K562 (cell line): ENCODE measurements around the gene BPIFB2. TPM values are rescaled to one million over a fixed set of nuclear protein-coding genes. Genes with fewer than 3 reads are reported as not detected.

ENCODE experiments used
- ATAC-seq: fragments of 200-7000 bp; cut with Tn5 transposase; 3 replicates; pipeline ENCODE4 v1.9.1; 2020; ENCODE audit warnings: moderate library complexity
- BruUV-seq: library from RNA; stranded (reverse); fragments of 400-500 nt; replicated peaks from 2 replicates; lab custom pipeline; 2021; lab: Mats Ljungman, UMichigan
- CTCF ChIA-PET: fragments of 300-600 bp; formaldehyde crosslinking; extraction: SDS; loops from one replicate; lab custom pipeline; 2021; ENCODE audit warnings: low intra/inter-chr PET ratio; lab: Yijun Ruan, JAX
- POLR2A ChIA-PET: fragments of 300-600, 350-650 bp; sonication (Branson Sonifier 250); formaldehyde crosslinking; extraction: SDS; loops from one replicate; lab custom pipeline; 2021; ENCODE audit warnings: antibody characterized with exemption, inconsistent platforms; lab: Yijun Ruan, JAX
- DNase-seq, 4 experiments: peaks; one replicate each; pipeline versions ENCODE4 v3.0.0 to v3.0.0-alpha.2; 2011 to 2018; ENCODE audit warnings: low spot score in 3 of 4, mixed read lengths in 3 of 4; ENCODE audit errors: extremely low read depth in 1 of 4
- FAIRE-seq: peaks from 2 replicates; lab custom pipeline; 2011; peaks lifted over from hg19 to GRCh38; lab: Jason Lieb, UNC
- H2AFZ ChIP-seq: 2 replicates; pipeline ENCODE4 v1.6.0; 2011; ENCODE audit warnings: low read depth, low read length, control low read depth, inconsistent platforms
- H3K27ac ChIP-seq: fragments of 200-600 bp; 3 replicates; pipeline ENCODE4 v1.8.0; 2011; ENCODE audit warnings: low read depth, mild to moderate bottlenecking, control low read depth, inconsistent platforms, low read length, moderate library complexity, mixed read lengths; ENCODE audit errors: extremely low read depth
- H3K27me3 ChIP-seq, 2 experiments: fragments of 300-600 bp in 1 of 2; 2 replicates in 1 of 2; 3 replicates in 1 of 2; pipeline versions ENCODE4 v1.6.0 to v1.8.0; 2011; ENCODE audit warnings: inconsistent platforms in 2 of 2, low read length in 2 of 2, mild to moderate bottlenecking in 1 of 2, mixed read lengths in 1 of 2, moderate library complexity in 1 of 2; ENCODE audit not compliant: control insufficient read depth in 2 of 2, insufficient read depth in 2 of 2
- H3K36me3 ChIP-seq: fragments of 300-600 bp; 3 replicates; pipeline ENCODE4 v1.8.0; 2011; ENCODE audit warnings: mild to moderate bottlenecking, low read length, inconsistent platforms; ENCODE audit not compliant: control insufficient read depth, insufficient read depth
- H3K4me1 ChIP-seq, 2 experiments: fragments of 200-600 bp in 1 of 2; replicated peaks in 1 of 2; 2 replicates in 1 of 2; 3 replicates in 1 of 2; pipeline versions ENCODE4 v1.5.1 to v1.8.0; 2011; ENCODE audit warnings: inconsistent platforms in 2 of 2, low read length in 2 of 2, mild to moderate bottlenecking in 1 of 2, mixed read lengths in 1 of 2, moderate library complexity in 1 of 2; ENCODE audit not compliant: control insufficient read depth in 2 of 2, insufficient read depth in 2 of 2
- H3K4me2 ChIP-seq: 2 replicates; pipeline ENCODE4 v1.6.1; 2011; ENCODE audit warnings: low read length, control low read depth, inconsistent platforms, mixed read lengths; ENCODE audit not compliant: insufficient read depth
- H3K4me3 ChIP-seq: fragments of 200-600 bp; sonication (generic), shearing (Covaris generic); 2 replicates; pipeline ENCODE4 v1.5.1; 2016; ENCODE audit warnings: control low read depth, inconsistent platforms
- H3K79me2 ChIP-seq: fragments of 200-600 bp; 3 replicates; pipeline ENCODE4 v1.8.0; 2011; ENCODE audit warnings: low read length, inconsistent platforms; ENCODE audit not compliant: control insufficient read depth, insufficient read depth
- H3K9ac ChIP-seq, 2 experiments: 2 replicates each; pipeline versions ENCODE4 v1.6.0 to v1.6.1; 2011; ENCODE audit warnings: low read depth in 2 of 2, low read length in 2 of 2, control low read depth in 1 of 2, inconsistent platforms in 1 of 2, mild to moderate bottlenecking in 1 of 2, mixed read lengths in 1 of 2; ENCODE audit not compliant: insufficient read depth in 1 of 2
- H3K9me1 ChIP-seq: one replicate; pipeline ENCODE4 v1.6.0; 2011; ENCODE audit warnings: inconsistent platforms, mild to moderate bottlenecking, low read length, moderate library complexity; ENCODE audit not compliant: control insufficient read depth, insufficient read depth
- H3K9me3 ChIP-seq: replicated peaks from 2 replicates; pipeline ENCODE4 v1.5.1; 2011; ENCODE audit warnings: low read depth, low read length, inconsistent platforms; ENCODE audit not compliant: control insufficient read depth, insufficient read depth
- H4K20me1 ChIP-seq: replicated peaks from 2 replicates; pipeline ENCODE4 v1.6.1; 2011; ENCODE audit warnings: low read length, inconsistent platforms, mixed read lengths; ENCODE audit not compliant: control insufficient read depth, insufficient read depth
- BACH1 ChIP-seq: fragments of 200-800 bp; sonication (Bioruptor generic); IDR thresholded peaks from 2 replicates; pipeline ENCODE4 v1.6.1; 2016; ENCODE audit warnings: missing genetic modification characterization, missing compliant biosample characterization
- CCNT2 ChIP-seq: IDR thresholded peaks from 2 replicates; pipeline ENCODE4 v1.6.1; 2011; ENCODE audit warnings: borderline replicate concordance, low read depth, mild to moderate bottlenecking, moderate library complexity, mixed read lengths, low read length; ENCODE audit not compliant: insufficient read length; ENCODE audit errors: extremely low read depth
- HEY1 ChIP-seq: fragments of 250-450 bp; sonication (Bioruptor Pico); IDR thresholded peaks from 2 replicates; pipeline ENCODE4 v1.5.0; 2020; ENCODE audit warnings: mild to moderate bottlenecking, moderate library complexity, borderline replicate concordance
- LEF1 ChIP-seq: fragments of 450-650 bp; IDR thresholded peaks from 2 replicates; pipeline ENCODE4 v1.6.1; 2016; ENCODE audit warnings: mild to moderate bottlenecking
- MAFK ChIP-seq: IDR thresholded peaks from 2 replicates; pipeline ENCODE4 v1.6.1; 2011; ENCODE audit warnings: low read length, improper control_type of control experiment
- MTA1 ChIP-seq: fragments of 450-650 bp; IDR thresholded peaks from 2 replicates; pipeline ENCODE4 v1.6.1; 2017; ENCODE audit warnings: borderline replicate concordance
- NCOA1 ChIP-seq: fragments of 450-650 bp; IDR thresholded peaks from 2 replicates; pipeline ENCODE4 v1.6.1; 2016; ENCODE audit warnings: low read depth
- NR1H2 ChIP-seq: sonication (generic); formaldehyde crosslinking; IDR thresholded peaks from 2 replicates; pipeline ENCODE4 v1.4.0; 2020; ENCODE audit warnings: mild to moderate bottlenecking, missing genetic modification reagents
- POLR2AphosphoS5 ChIP-seq: IDR thresholded peaks from 2 replicates; pipeline ENCODE4 v1.6.1; 2011; ENCODE audit warnings: mild to moderate bottlenecking, low read depth, low read length, moderate library complexity; ENCODE audit not compliant: control insufficient read depth, insufficient read depth
- RCOR1 ChIP-seq, 2 experiments: IDR thresholded peaks; 2 replicates each; pipeline ENCODE4 v1.6.1; 2012; ENCODE audit warnings: low read depth in 2 of 2, low read length in 2 of 2, borderline replicate concordance in 1 of 2, improper control_type of control experiment in 1 of 2
- SFPQ ChIP-seq: fragments of 200-400 bp; formaldehyde crosslinking; IDR thresholded peaks from 2 replicates; pipeline ENCODE4 v1.6.1; 2017; ENCODE audit warnings: mild to moderate bottlenecking, low read depth, low read length, moderate library complexity
- TEAD1 ChIP-seq, 2 experiments: fragments of 450-650 bp in 1 of 2; sonication (generic) in 1 of 2; formaldehyde crosslinking; IDR thresholded peaks; 2 replicates each; pipeline versions ENCODE4 v1.4.0 to v1.8.0; 2020 to 2022; ENCODE audit warnings: mild to moderate bottlenecking in 2 of 2, missing genetic modification reagents in 1 of 2
- U2AF2 ChIP-seq: fragments of 200-400 bp; formaldehyde crosslinking; optimal IDR thresholded peaks from 2 replicates; pipeline ENCODE3; 2017; ENCODE audit warnings: low read depth, mild to moderate bottlenecking, low read length
- ZBTB1 ChIP-seq: sonication (generic); formaldehyde crosslinking; IDR thresholded peaks from 2 replicates; pipeline ENCODE4 v1.8.1; 2023; ENCODE audit warnings: missing genetic modification reagents, low read depth, mild to moderate bottlenecking, borderline replicate concordance
- ZC3H11A ChIP-seq: IDR thresholded peaks from 2 replicates; pipeline ENCODE4 v1.6.1; 2012; ENCODE audit warnings: low read depth, low read length, improper control_type of control experiment
- ZNF324 ChIP-seq: fragments of 250-450 bp; sonication (Bioruptor Pico); IDR thresholded peaks from 2 replicates; pipeline ENCODE4 v1.4.0; 2020; ENCODE audit warnings: mild to moderate bottlenecking
- ZNF644 ChIP-seq: fragments of 200-800 bp; sonication (Bioruptor generic); IDR thresholded peaks from 2 replicates; pipeline ENCODE4 v1.6.1; 2016; ENCODE audit warnings: low read depth, missing genetic modification characterization, missing compliant biosample characterization
- ZNF699 ChIP-seq: fragments of 250-450 bp; sonication (Bioruptor Pico); IDR thresholded peaks from 2 replicates; pipeline ENCODE4 v1.8.0; 2021; ENCODE audit warnings: mild to moderate bottlenecking, moderate library complexity; ENCODE audit not compliant: insufficient replicate concordance
- WGBS: fragments of 100-300 bp; shearing (Covaris generic); methylation state at CpG from one replicate; pipeline ENCODE4 v1.1.6; 2016; ENCODE audit warnings: low coverage, mixed read lengths; ENCODE audit not compliant: insufficient coverage; ENCODE audit errors: missing lambda C conversion rate; 5-methylcytosine and 5-hydroxymethylcytosine counted together
- in situ Hi-C: fragments of 300-500 bp; cut with MboI; formaldehyde crosslinking; loops from 4 replicates; pipeline ENCODE4 v1.15.0; 2018; ENCODE audit warnings: inconsistent platforms, mixed read lengths
- intact Hi-C: fragments of 100-400 bp; cut with micrococcal nuclease; formaldehyde crosslinking; loops from 2 replicates; pipeline ENCODE4 v1.14.2; 2022
- polyA plus RNA-seq, 8 experiments: library from polyadenylated mRNA; depleted of rRNA in 4 of 8; stranded (reverse) in 5 of 8; unstranded in 3 of 8; fragments of >200 nt; fragmentation: Nextera tagmentation in 2 of 8; fragmentation: Illumina TruSeq in 1 of 8; extraction: Ambion mirVana in 2 of 8; extraction: Trizol in 1 of 8; gene quantifications; 2 replicates each; pipeline versions ENCODE4 v1.2.1 to v1.2.3, GENCODE V29; 2011 to 2014; ENCODE audit warnings: inconsistent platforms in 1 of 8, missing spikeins in 1 of 8
- total RNA-seq, 7 experiments: library from RNA; depleted of rRNA in 6 of 7; stranded (reverse); fragments of >200 nt in 6 of 7; fragmentation: Illumina TruSeq in 2 of 7; extraction: Trizol in 2 of 7; gene quantifications; 2 replicates each; pipeline versions ENCODE4 v1.2.1 to v1.2.3, GENCODE V29; 2011 to 2021; ENCODE audit warnings: low replicate concordance in 1 of 7
- TF ChIP-seq, protein P1 (sequence below), 2 experiments: IDR thresholded peaks; 2 replicates each; pipeline ENCODE4 v1.6.1; 2012; ENCODE audit warnings: improper control_type of control experiment in 2 of 2, low read depth in 2 of 2, low read length in 2 of 2, borderline replicate concordance in 1 of 2

Gene BPIFB2
- total and polyA plus RNA-seq, 9 of the 15 experiments (the other 6 are each of a cell fraction or from before 2014, with no cell fraction given): not detected

GRCh38 chr20:33024609-33025317 is 17.3 kb downstream of the BPIFB2 start:
- Histone ChIP-seq H2AFZ (no peak overlapping the region), H3K27me3 (peaks cover 2 to 12% of the 10 kb centered on the region in 2 experiments; a peak in 3 of 5 replicates), H3K9ac (no peak overlapping the region), H3K27ac (no peak overlapping the region), H3K4me2 (no peak overlapping the region), H3K9me3 (no peaks in the 10 kb centered on the region), H3K4me3 (no peak overlapping the region), H3K36me3 (no peaks in the 10 kb centered on the region), H3K9me1 (no peaks in the 10 kb centered on the region), H4K20me1 (no peaks in the 10 kb centered on the region; the same call in 1 of the 2 replicates), H3K4me1 (no peaks in the 10 kb centered on the region), H3K79me2 (no peaks in the 10 kb centered on the region)
- CTCF ChIA-PET: no interaction called here
- WGBS: 0% methylated on average over 5 of the region's 5 CpGs
- FAIRE-seq (no peak), DNase-seq (no peak), ATAC-seq (no peak)
- in situ Hi-C loops: no loop called here
- POLR2A ChIA-PET: no interaction called here
- BruUV-seq: no TSS peak
- intact Hi-C loops: no loop called here
- TF ChIP-seq HEY1 (no peak), MTA1 (no peak), U2AF2 (no peak), SFPQ (no peak), POLR2AphosphoS5 (no peak), ZNF324 (CRISPR knock-in tag) (no peak), ZNF644 (tag) (no peak), ZBTB1 (CRISPR knock-in tag) (no peak), NCOA1 (no peak), TEAD1 (CRISPR knock-in tag; IDR thresholded peaks at IDR 0.05) (no peak), RCOR1 (IDR thresholded peaks at IDR 0.05; ENCODE audit: borderline replicate concordance in 1 of 2, low read depth in 2 of 2, low read length in 2 of 2) (no peak), NR1H2 (CRISPR knock-in tag) (no peak), ZC3H11A (no peak), LEF1 (no peak), MAFK (no peak), BACH1 (tag) (no peak), CCNT2 (no peak), ZNF699 (no peak)
- TF ChIP-seq, protein P1, sequence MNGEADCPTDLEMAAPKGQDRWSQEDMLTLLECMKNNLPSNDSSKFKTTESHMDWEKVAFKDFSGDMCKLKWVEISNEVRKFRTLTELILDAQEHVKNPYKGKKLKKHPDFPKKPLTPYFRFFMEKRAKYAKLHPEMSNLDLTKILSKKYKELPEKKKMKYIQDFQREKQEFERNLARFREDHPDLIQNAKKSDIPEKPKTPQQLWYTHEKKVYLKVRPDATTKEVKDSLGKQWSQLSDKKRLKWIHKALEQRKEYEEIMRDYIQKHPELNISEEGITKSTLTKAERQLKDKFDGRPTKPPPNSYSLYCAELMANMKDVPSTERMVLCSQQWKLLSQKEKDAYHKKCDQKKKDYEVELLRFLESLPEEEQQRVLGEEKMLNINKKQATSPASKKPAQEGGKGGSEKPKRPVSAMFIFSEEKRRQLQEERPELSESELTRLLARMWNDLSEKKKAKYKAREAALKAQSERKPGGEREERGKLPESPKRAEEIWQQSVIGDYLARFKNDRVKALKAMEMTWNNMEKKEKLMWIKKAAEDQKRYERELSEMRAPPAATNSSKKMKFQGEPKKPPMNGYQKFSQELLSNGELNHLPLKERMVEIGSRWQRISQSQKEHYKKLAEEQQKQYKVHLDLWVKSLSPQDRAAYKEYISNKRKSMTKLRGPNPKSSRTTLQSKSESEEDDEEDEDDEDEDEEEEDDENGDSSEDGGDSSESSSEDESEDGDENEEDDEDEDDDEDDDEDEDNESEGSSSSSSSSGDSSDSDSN (IDR thresholded peaks at IDR 0.05; ENCODE audit: borderline replicate concordance in 1 of 2, low read depth in 2 of 2, low read length in 2 of 2): no peak
